RWPE1 (cell line): Measurements from ENCODE around the gene BMPER.

ENCODE experiments used
- CTCF ChIA-PET: fragments of 350-600 bp; sonication (Branson Sonifier 250); formaldehyde crosslinking; extraction: SDS; loops from one replicate; lab custom pipeline; 2021; lab: Yijun Ruan, JAX
- POLR2A ChIA-PET: fragments of 400-600 bp; formaldehyde crosslinking; extraction: SDS; loops from one replicate; lab custom pipeline; 2020; ENCODE audit warnings: antibody characterized with exemption; ENCODE audit not compliant: low non-redundant PET; lab: Yijun Ruan, JAX
- DNase-seq: peaks from one replicate; pipeline ENCODE4 v3.0.0; 2012; ENCODE audit warnings: low spot score
- H3K27ac ChIP-seq: fragments of 450-650 bp; 2 replicates; pipeline ENCODE4 v1.5.1; 2017
- CTCF ChIP-seq: fragments of 450-650 bp; conservative IDR thresholded peaks from 2 replicates; pipeline ENCODE4 v1.5.1; 2017; ENCODE audit warnings: low read depth, mild to moderate bottlenecking

BMPER gene

GRCh38 chr7:33881316-33881715, 24.0 kb upstream of the BMPER start:
- CTCF ChIA-PET = no interaction called here
- no peak for DNase-seq
- H3K27ac ChIP-seq = no peak overlapping the region
- POLR2A ChIA-PET = no interaction called here
- TF ChIP-seq CTCF = no peak

DNA sequence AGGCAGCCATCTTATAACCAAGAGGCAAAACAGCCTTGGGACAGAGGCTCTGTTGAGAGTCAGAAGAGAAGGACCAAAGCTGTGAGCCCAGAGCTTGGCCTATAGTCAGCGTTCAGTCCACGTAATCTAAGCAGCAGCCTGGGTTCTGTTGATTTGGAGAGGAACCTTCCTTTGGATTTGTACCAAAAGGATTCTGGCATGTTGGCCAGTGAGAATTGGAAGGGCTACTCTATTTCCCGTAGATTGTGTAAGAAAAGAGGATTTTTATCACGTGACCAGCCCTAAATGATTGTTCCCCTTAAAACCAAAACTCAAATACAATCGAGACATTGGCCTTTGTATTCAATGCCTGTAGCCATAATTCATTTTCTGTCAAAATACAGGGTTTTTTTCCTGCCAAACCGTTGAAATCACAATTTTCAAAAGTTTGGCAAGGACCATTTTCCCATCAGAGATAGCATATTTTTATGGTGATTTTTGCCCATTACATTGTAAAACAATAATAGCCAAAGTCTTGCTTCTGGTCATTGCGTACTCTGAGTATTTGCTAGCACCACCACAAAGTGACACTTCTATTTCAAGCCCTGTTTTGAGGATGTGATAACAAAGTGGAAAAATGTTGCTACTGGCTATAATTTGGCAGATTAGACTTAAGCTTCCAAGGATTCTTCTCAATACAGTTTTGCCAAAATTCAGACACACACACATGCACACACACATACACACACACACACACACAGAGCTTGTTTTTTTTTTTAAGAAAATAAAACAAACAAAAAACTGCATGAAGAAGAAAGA, 23.1 kb upstream of the BMPER start:
- CTCF ChIA-PET = no interaction called here
- no peak for TF ChIP-seq CTCF
- no peak for DNase-seq
- POLR2A ChIA-PET = no interaction called here
- no peak overlapping the region for H3K27ac ChIP-seq

- POLR2A ChIA-PET = no interaction called here
- CTCF ChIA-PET = no interaction called here
- no peak for DNase-seq
- TF ChIP-seq CTCF = no peak
- no peak overlapping the region for H3K27ac ChIP-seq
Observed at GRCh38 chr7:33882950-33883670, 22.2 kb upstream of the BMPER start.

- no peak overlapping the region for H3K27ac ChIP-seq
- POLR2A ChIA-PET = no interaction called here
- TF ChIP-seq CTCF = no peak
- CTCF ChIA-PET = no interaction called here
- DNase-seq = no peak
Observed at GRCh38 chr7:33883671-33883965, 21.7 kb upstream of the BMPER start.

GRCh38 chr7:33885290-33886148, 19.8 kb upstream of the BMPER start:
- H3K27ac ChIP-seq = no peak overlapping the region
- no peak for DNase-seq
- ChIA-PET CTCF (interaction anchor here (0.6 to 0.7 kb wide), 6 partner anchors 11 to 128 kb away, joined by 3 to 8 read pairs (median 3); no protein-coding TSS in a partner anchor), POLR2A (no interaction called here)
- no peak for TF ChIP-seq CTCF

- H3K27ac ChIP-seq = no peak overlapping the region
- peak; percentile 10 for DNase-seq
- TF ChIP-seq CTCF = no peak
- CTCF ChIA-PET = interaction anchor here (0.6 to 0.7 kb wide), 3 partner anchors 15 to 102 kb away, joined by 3 to 8 read pairs (median 4); no protein-coding TSS in a partner anchor
- POLR2A ChIA-PET = no interaction called here
Observed at GRCh38 chr7:33886149-33886623, 19.2 kb upstream of the BMPER start.
